KMS-11 (cell line): Measurements from ENCODE around the gene MYO1E.

Source experiments
- H2AFZ ChIP-seq: fragments of 200-600 bp; sonication (generic); 2 replicates; pipeline ENCODE4 v1.6.1; 2016; ENCODE audit warnings: antibody characterized with exemption, mixed run types, low read depth
- H3K27ac ChIP-seq: fragments of 200-600 bp; sonication (generic); 2 replicates; pipeline ENCODE4 v1.6.1; 2016; ENCODE audit warnings: mild to moderate bottlenecking, mixed run types
- H3K27me3 ChIP-seq: fragments of 200-600 bp; sonication (generic); 2 replicates; pipeline ENCODE4 v1.6.1; 2017; ENCODE audit warnings: mild to moderate bottlenecking, low read depth, mixed run types, moderate library complexity; ENCODE audit not compliant: insufficient read depth
- H3K36me3 ChIP-seq: fragments of 200-600 bp; sonication (generic); 2 replicates; pipeline ENCODE4 v1.6.1; 2017; ENCODE audit warnings: mild to moderate bottlenecking, mixed run types; ENCODE audit not compliant: insufficient read depth
- H3K4me1 ChIP-seq: fragments of 200-600 bp; sonication (generic); 2 replicates; pipeline ENCODE4 v1.6.1; 2016; ENCODE audit warnings: mild to moderate bottlenecking, low read depth, mixed run types; ENCODE audit not compliant: poor library complexity, severe bottlenecking
- H3K4me2 ChIP-seq: fragments of 200-600 bp; sonication (generic); 2 replicates; pipeline ENCODE4 v1.7.0; 2016; ENCODE audit warnings: mild to moderate bottlenecking, mixed run types
- H3K4me3 ChIP-seq: fragments of 200-600 bp; sonication (generic); IDR thresholded peaks from 2 replicates; pipeline ENCODE4 v1.6.1; 2017; ENCODE audit warnings: low read depth, low read length, mixed read lengths; ENCODE audit not compliant: insufficient read depth
- H3K79me2 ChIP-seq: fragments of 200-600 bp; sonication (generic); 2 replicates; pipeline ENCODE4 v1.6.1; 2016; ENCODE audit warnings: low read depth, mixed run types; ENCODE audit not compliant: insufficient read depth
- H3K9ac ChIP-seq: fragments of 200-600 bp; sonication (generic); 2 replicates; pipeline ENCODE4 v1.6.1; 2016; ENCODE audit warnings: mild to moderate bottlenecking, mixed run types
- H4K20me1 ChIP-seq: fragments of 200-600 bp; sonication (generic); 2 replicates; pipeline ENCODE4 v1.6.1; 2016; ENCODE audit warnings: mild to moderate bottlenecking, mixed run types; ENCODE audit not compliant: insufficient read depth
- TF ChIP-seq, protein P1 (sequence below): fragments of 200-600 bp; sonication (generic); conservative IDR thresholded peaks from 2 replicates; pipeline ENCODE4 v1.6.1; 2017; ENCODE audit warnings: low read depth, mild to moderate bottlenecking, antibody characterized with exemption, low read length, moderate library complexity, mixed read lengths

The MYO1E gene

DNA sequence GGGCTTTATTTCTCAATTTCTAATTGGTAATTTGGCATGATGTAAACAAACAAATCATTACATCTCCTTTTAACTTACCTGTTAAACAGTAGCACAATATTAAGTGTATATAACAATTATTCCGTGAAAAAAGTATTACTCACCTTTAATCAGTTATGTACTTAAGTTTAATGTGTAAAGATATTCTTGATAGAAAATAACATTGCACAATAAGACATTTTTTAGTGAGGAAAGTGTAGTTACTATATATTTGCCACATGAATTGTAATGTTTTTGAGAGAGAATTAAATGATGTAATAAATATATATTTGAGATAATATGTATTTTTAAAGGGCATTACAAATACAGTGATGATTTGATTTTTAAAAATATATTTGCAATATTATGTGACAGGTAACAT, 278.6 kb downstream of the MYO1E start:
- no peak overlapping the region for H3K4me3 ChIP-seq
- H3K27ac ChIP-seq = no peak overlapping the region
- no peaks in the 10 kb centered on the region; the same call in 1 of the 2 replicates for H3K36me3 ChIP-seq
- no peaks in the 10 kb centered on the region for H3K4me1 ChIP-seq
- no peak overlapping the region for H3K9ac ChIP-seq
- no peaks in the 10 kb centered on the region for H3K79me2 ChIP-seq
- no peaks in the 10 kb centered on the region for H4K20me1 ChIP-seq
- no peak overlapping the region for H3K4me2 ChIP-seq
- H3K27me3 ChIP-seq = no peaks in the 10 kb centered on the region
- no peak overlapping the region for H2AFZ ChIP-seq
- TF ChIP-seq, protein P1, sequence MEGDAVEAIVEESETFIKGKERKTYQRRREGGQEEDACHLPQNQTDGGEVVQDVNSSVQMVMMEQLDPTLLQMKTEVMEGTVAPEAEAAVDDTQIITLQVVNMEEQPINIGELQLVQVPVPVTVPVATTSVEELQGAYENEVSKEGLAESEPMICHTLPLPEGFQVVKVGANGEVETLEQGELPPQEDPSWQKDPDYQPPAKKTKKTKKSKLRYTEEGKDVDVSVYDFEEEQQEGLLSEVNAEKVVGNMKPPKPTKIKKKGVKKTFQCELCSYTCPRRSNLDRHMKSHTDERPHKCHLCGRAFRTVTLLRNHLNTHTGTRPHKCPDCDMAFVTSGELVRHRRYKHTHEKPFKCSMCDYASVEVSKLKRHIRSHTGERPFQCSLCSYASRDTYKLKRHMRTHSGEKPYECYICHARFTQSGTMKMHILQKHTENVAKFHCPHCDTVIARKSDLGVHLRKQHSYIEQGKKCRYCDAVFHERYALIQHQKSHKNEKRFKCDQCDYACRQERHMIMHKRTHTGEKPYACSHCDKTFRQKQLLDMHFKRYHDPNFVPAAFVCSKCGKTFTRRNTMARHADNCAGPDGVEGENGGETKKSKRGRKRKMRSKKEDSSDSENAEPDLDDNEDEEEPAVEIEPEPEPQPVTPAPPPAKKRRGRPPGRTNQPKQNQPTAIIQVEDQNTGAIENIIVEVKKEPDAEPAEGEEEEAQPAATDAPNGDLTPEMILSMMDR = no peak

DNA sequence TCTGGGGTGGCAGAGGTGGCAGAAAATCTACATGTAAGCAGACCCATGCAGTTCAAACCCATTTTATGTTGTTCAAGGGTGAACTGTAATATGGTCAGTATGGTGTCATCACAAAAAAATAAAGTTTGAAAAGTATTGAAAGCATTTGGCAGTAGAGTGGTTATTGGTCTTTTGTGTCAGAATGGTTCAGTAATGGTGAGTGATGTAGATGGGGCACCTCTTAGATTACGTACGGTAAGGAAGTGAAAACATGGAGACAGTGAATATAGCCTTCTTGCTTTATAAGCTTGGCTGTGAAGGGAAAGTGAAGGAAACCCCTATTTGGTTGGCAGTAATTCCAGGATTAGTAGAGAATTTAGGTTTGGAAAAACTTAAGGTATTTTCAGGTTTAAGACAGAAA, 284.9 kb downstream of the MYO1E start:
- Histone ChIP-seq H3K9ac (no peak overlapping the region), H4K20me1 (no peaks in the 10 kb centered on the region), H3K27me3 (no peaks in the 10 kb centered on the region), H3K4me1 (no peaks in the 10 kb centered on the region), H2AFZ (no peak overlapping the region), H3K4me3 (no peak overlapping the region), H3K27ac (no peak overlapping the region), H3K36me3 (no peaks in the 10 kb centered on the region), H3K4me2 (no peak overlapping the region), H3K79me2 (no peaks in the 10 kb centered on the region)
- TF ChIP-seq, protein P1 = no peak
